Activated CD8-positive, alpha-beta memory T cell treated with anti-CD3 and anti-CD28 coated beads for 36 hours (primary cell): Measurements from ENCODE around the gene CACNA1I. TPM values are rescaled to one million over a fixed set of nuclear protein-coding genes. Genes with fewer than 3 reads are reported as not detected.

Experiments used
- CTCF ChIA-PET: fragments of 350-600 bp; sonication (Branson Sonifier 250); formaldehyde crosslinking; loops from one replicate; lab custom pipeline; 2021; ENCODE audit warnings: antibody characterized with exemption; lab: Charles Lee
- POLR2A ChIA-PET: fragments of 350-600 bp; sonication (Branson Sonifier 250); formaldehyde crosslinking; loops from one replicate; lab custom pipeline; 2021; ENCODE audit warnings: antibody characterized with exemption; lab: Charles Lee
- total RNA-seq, 2 experiments: library from RNA; stranded (reverse); gene quantifications; one replicate each; pipeline ENCODE4 v1.2.3, GENCODE V29; 2021

The CACNA1I gene
- total RNA-seq = under 1 TPM; 0.19 TPM

DNA sequence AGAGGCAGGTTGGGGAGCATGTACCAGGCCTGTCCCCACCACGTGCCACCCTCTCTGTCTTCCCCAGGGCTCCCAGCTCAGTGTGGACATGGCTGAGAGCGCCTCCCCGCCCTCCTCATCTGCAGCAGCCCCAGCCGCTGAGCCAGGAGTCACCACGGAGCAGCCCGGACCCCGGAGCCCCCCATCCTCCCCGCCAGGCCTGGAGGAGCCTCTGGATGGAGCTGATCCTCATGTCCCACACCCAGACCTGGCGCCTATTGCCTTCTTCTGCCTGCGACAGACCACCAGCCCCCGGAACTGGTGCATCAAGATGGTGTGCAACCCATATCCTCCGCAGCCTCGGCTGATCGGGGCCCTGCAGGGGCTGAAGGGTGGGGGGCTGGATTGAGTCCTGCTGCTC lies at the start of gene CACNA1I:
Gene CACNA1I, plus strand, starts transcription at position 89 of the 400 bp plus-strand sequence. Its CDS starts 0 bp downstream, at position 89.
- ChIA-PET CTCF (no interaction called here), POLR2A (no interaction called here)

DNA sequence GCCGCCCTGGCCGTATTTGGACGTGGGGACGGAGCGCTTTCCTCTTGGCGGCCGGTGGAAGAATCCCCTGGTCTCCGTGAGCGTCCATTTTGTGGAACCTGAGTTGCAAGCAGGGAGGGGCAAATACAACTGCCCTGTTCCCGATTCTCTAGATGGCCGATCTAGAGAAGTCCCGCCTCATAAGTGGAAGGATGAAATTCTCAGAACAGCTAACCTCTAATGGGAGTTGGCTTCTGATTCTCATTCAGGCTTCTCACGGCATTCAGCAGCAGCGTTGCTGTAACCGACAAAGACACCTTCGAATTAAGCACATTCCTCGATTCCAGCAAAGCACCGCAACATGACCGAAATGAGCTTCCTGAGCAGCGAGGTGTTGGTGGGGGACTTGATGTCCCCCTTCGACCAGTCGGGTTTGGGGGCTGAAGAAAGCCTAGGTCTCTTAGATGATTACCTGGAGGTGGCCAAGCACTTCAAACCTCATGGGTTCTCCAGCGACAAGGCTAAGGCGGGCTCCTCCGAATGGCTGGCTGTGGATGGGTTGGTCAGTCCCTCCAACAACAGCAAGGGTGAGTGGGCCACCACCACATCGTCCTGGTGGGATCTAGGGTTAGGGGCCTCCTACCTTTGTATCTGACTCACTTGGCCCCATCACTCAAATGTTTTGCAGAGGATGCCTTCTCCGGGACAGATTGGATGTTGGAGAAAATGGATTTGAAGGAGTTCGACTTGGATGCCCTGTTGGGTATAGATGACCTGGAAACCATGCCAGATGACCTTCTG lies 49.3 kb upstream of the CACNA1I start:
- CTCF ChIA-PET = interaction anchor here (1.1 to 2.2 kb wide), 2 partner anchors 8 to 388 kb away, joined by 3 to 16 read pairs; no protein-coding TSS in a partner anchor

GRCh38 chr22:39522091-39522490 lies 48.5 kb upstream of the CACNA1I start:
- ChIA-PET CTCF (interaction anchor here (1.1 to 1.8 kb wide), 5 partner anchors 10 to 387 kb away, joined by 3 to 9 read pairs (median 3); partner anchors contain the start of gene RPS19BP1), POLR2A (interaction anchor here (0.6 to 2.3 kb wide), 8 partner anchors 9 to 205 kb away, joined by 3 to 18 read pairs (median 4); partner anchors contain the start of genes MIEF1, RPL3 and SYNGR1)

More for the DNA sequence above, 49.3 kb upstream of the CACNA1I start:
- POLR2A ChIA-PET = interaction anchor here (0.6 to 2.3 kb wide), 4 partner anchors 8 to 202 kb away, joined by 3 to 26 read pairs (median 12); partner anchors contain the start of genes MIEF1 and RPL3

DNA sequence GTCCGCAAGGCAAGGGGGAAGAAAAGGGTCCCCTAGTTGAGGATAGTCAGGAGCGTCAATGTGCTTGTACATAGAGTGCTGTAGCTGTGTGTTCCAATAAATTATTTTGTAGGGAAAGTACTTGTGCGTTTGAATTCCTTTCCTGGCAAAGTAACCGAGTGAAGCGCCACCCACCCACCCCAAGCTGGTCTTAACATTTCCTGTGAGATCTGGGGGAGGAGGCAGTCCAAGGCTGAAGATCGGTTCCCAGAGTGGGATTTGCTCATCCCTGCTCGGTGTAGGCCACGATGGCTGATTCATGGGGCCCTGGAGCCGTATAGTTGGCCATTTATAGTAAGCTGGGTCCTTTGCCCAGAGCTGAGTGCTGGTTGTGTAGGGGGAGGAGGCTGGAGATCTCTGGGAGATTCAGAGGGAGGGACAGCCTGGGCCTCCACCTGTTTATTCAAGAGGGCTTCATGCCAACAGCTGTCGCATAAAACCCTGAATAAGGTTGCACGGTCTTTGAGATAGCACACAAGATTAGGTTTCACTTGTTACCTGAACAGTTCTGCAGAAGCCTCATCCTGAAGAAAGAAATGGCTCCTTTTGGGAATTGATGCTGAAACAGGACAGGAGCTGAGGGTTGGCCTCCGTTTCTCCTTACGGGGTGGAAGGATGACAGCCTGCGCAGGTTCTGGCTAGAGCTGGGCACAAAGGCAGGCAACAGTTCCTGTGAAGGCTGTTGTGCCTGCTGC lies 47.8 kb upstream of the CACNA1I start:
- POLR2A ChIA-PET = interaction anchor here (0.6 to 2.3 kb wide), 10 partner anchors 8 to 390 kb away, joined by 3 to 18 read pairs (median 4); partner anchors contain the start of genes MIEF1, RPL3 and SYNGR1
- CTCF ChIA-PET = interaction anchor here (0.8 to 1.8 kb wide), 6 partner anchors 9 to 387 kb away, joined by 3 to 9 read pairs (median 3); partner anchors contain the start of gene RPS19BP1

DNA sequence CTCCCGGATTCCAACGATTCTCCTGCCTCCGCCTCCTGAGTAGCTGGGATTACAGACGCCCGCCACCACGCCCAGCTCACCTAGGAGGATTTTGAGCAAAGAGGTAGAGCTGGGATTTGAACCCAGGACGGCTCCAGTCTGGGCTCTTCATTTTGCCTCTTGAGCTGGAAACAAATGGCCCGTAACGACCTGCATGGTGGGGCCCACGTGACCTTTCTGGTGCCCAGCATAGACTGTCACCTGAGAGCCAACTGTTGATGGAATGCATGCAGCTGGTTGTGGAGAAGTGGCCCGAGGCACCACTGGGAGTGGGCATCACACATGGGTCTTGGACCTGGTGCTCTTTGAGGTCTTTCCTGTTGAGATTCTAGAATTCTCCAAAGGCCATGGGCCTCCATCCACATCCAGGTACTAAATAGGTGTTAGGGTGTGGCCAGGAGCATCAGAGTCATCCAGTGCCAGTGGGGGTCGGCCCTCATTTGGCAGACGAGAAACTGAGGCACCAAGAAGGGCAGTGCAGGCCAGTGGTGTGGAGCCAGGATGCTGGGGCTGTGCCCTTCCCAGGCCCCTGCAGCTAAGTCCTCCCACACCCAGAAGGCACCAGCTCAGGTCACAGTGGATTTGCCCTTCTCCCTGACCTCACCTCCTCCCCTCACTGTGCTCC lies 46.3 kb upstream of the CACNA1I start:
- ChIA-PET CTCF (interaction anchor here (0.6 to 2.0 kb wide), 3 partner anchors 28 to 71 kb away, joined by 3 to 10 read pairs (median 7); no protein-coding TSS in a partner anchor), POLR2A (interaction anchor here (0.7 to 2.3 kb wide), 4 partner anchors 22 to 205 kb away, joined by 3 to 18 read pairs (median 4); partner anchors contain the start of genes MIEF1 and RPL3)

DNA sequence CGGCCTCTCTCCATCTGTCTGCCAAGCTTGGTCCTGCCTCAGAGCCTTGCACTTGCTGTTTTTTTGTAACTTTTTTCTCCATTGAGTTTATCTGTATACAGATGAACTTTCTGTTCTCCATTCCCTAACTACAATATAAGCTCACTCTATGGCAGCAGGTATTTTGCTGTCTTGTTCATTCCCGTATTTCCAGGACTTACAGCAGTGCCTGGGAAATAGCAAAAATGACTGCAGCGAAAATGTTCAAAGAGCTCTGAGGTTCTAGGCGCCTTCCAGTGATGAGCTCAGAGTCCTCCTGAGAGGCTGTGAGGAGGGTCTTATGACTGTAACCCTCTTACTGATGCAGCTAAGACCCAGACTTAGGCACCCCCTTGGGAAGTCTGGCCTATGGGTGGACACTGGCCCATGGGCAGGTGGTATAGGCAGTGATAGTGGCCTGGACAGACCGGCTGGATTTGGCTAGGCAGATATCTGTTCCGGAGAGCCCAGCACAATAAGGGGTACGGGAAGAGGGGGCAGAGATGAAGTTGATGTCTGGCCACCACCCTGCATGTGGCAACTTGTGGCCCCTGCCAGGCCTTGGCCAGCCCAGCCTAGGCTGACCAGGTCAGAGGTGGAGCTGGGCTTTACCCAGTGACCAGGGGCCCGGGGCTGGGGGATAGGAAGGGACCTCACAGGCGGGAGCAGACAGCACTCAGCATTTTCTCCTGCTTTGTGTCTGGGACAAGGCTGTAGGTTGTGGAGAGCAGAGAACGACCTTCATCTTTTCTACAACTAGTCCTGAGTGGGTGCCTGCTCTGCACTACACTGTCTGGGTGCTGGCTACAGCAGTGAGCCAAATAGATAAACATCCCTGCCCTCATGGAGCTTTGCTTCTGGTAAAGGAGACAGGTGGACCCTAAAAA lies 45.5 kb upstream of the CACNA1I start:
- CTCF ChIA-PET = interaction anchor here (1.9 to 2.0 kb wide), 2 partner anchors 29 to 32 kb away, joined by 7 to 10 read pairs; no protein-coding TSS in a partner anchor
- POLR2A ChIA-PET = interaction anchor here (0.6 to 1.4 kb wide), 3 partner anchors 13 to 205 kb away, joined by 3 to 5 read pairs (median 4); partner anchors contain the start of genes MIEF1 and RPL3

- POLR2A ChIA-PET = no interaction called here
- CTCF ChIA-PET = interaction anchor here (1.9 to 2.0 kb wide), 2 partner anchors 29 to 32 kb away, joined by 7 to 10 read pairs; no protein-coding TSS in a partner anchor
Observed at GRCh38 chr22:39525658-39525975, 44.9 kb upstream of the CACNA1I start.

- CTCF ChIA-PET = interaction anchor here (0.7 to 6.2 kb wide), 5 partner anchors 11 to 714 kb away, joined by 3 to 77 read pairs (median 6); no protein-coding TSS in a partner anchor
- POLR2A ChIA-PET = interaction anchor here (0.6 kb wide), 1 partner anchor 378 kb away, joined by 4 read pairs; no protein-coding TSS in a partner anchor
Observed at GRCh38 chr22:39526736-39527171, 43.8 kb upstream of the CACNA1I start.

DNA sequence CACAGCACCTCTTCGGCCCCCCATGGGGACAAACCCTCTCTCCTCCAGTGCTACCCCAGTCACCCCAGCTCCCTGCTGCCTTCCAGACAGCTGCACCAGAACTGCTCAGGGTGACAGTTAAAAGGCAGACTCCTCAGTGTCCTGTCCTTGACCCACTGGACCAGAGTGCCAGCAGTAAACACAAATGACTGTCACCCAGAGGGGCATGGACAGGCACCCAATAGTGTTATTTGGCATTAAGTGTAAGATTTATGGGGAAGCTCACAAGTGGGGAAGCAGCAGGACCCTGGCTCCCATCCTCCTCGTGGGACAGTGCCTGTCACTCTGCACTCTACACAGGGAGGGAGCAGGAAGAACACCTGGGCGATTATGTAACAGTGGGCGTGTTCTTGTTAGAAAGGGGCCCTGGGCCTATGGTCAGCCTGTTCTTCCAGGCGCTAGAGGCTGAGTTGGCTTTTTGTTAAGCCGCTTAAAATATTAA lies 43.0 kb upstream of the CACNA1I start:
- ChIA-PET CTCF (interaction anchor here (0.6 to 6.2 kb wide), 4 partner anchors 12 to 90 kb away, joined by 3 to 77 read pairs (median 7); no protein-coding TSS in a partner anchor), POLR2A (interaction anchor here (0.5 kb wide), 1 partner anchor 652 kb away, joined by 3 read pairs; no protein-coding TSS in a partner anchor)

DNA sequence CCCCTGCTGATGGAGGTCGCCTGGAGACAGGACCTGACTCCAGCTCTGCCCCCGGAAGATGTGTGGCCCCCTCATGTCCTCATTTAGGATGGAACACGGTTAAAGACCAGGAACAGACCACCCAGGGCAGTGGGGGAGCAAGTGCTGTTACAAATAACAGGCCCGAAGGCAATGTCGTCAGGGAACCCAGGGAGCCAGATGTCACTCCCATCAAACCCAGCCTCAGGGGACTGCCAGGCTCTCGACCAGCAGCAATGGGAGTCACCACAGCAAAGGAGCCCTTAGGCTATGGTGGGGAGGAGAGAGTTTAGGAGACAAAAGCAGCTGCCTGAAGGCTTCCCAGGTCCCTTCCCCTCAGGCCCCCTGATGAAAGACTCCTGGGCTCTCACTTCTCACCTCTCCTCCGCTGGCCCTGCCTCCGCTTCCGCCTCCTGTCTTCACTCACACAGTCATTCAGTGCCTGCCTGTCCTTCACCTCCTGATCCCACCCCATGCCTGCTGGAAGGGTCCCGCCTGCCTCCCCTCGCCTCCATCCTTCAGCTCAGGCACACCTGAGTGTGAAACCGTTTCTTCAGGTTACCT lies 42.4 kb upstream of the CACNA1I start:
- CTCF ChIA-PET = interaction anchor here (0.6 to 6.2 kb wide), 12 partner anchors 11 to 393 kb away, joined by 3 to 77 read pairs (median 6); no protein-coding TSS in a partner anchor
- POLR2A ChIA-PET = interaction anchor here (0.5 to 1.9 kb wide), 4 partner anchors 8 to 652 kb away, joined by 3 to 20 read pairs (median 4); partner anchors contain the start of gene ATF4

- POLR2A ChIA-PET = interaction anchor here (0.9 to 1.9 kb wide), 6 partner anchors 8 to 515 kb away, joined by 3 to 20 read pairs (median 3); partner anchors contain the start of genes ATF4 and MIEF1
- CTCF ChIA-PET = interaction anchor here (0.5 to 6.2 kb wide), 20 partner anchors 8 to 523 kb away, joined by 3 to 77 read pairs (median 5); partner anchors contain the start of genes ATF4 and MIEF1
Observed at GRCh38 chr22:39528681-39529486, 41.7 kb upstream of the CACNA1I start.

GRCh38 chr22:39529487-39529851 lies 41.1 kb upstream of the CACNA1I start:
- ChIA-PET CTCF (interaction anchor here (0.7 to 6.2 kb wide), 18 partner anchors 9 to 522 kb away, joined by 3 to 77 read pairs (median 5); partner anchors contain the start of genes ATF4 and MIEF1), POLR2A (interaction anchor here (0.9 to 1.9 kb wide), 5 partner anchors 9 to 515 kb away, joined by 3 to 20 read pairs (median 3); partner anchors contain the start of genes ATF4 and MIEF1)

DNA sequence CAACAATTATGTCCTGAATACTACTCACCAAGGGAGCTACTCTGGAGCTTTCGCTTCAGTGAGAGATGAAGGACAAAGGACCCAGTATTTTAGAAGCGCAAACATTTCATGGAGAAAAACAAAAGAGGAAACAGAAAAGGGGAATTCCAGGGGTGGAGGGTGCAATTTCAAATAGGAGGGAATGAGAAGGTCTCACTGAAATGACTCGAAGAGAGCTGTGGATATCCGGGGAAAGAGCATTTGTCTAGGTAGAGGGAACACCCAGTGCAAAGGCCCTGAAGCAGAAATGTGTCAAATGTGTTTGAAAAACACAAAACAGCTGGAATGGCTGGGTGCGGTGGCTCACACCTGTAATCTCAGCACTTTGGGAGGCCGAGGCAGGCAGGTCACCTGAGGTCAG lies 40.4 kb upstream of the CACNA1I start:
- ChIA-PET CTCF (interaction anchor here (0.7 to 6.2 kb wide), 13 partner anchors 8 to 768 kb away, joined by 3 to 77 read pairs (median 3); no protein-coding TSS in a partner anchor), POLR2A (no interaction called here)

GRCh38 chr22:39530692-39531331 lies 39.7 kb upstream of the CACNA1I start:
- ChIA-PET CTCF (interaction anchor here (0.7 to 6.2 kb wide), 11 partner anchors 8 to 769 kb away, joined by 3 to 77 read pairs (median 3); no protein-coding TSS in a partner anchor), POLR2A (interaction anchor here (0.9 to 1.8 kb wide), 2 partner anchors 8 to 513 kb away, joined by 3 to 6 read pairs; no protein-coding TSS in a partner anchor)
